Astrocyte of the cerebellum (primary cell): ENCODE results near the gene IRS2.

Experiments
- DNase-seq: peaks from one replicate; pipeline ENCODE4 v3.0.0-alpha.2; 2011; ENCODE audit warnings: low read depth
- H3K4me3 ChIP-seq: 2 replicates; pipeline ENCODE4 v1.5.1; 2011; ENCODE audit warnings: mild to moderate bottlenecking, low read depth, low read length, moderate library complexity
- CTCF ChIP-seq: IDR thresholded peaks from 2 replicates; pipeline ENCODE4 v1.5.1; 2012; ENCODE audit warnings: low read length, low read depth, moderate library complexity, mild to moderate bottlenecking; ENCODE audit errors: missing control alignments
- in situ Hi-C: cut with HindIII; loops from 2 replicates; pipeline ENCODE4 v1.10.0; 2017; ENCODE audit warnings: low sequenced_read_pairs

The IRS2 gene

GRCh38 chr13:109750221-109750775, 36.1 kb downstream of the IRS2 start:
- no peak for TF ChIP-seq CTCF
- in situ Hi-C loops: no loop called here
- H3K4me3 ChIP-seq: no peak overlapping the region
- no peak for DNase-seq

GRCh38 chr13:109749365-109749764, 37.0 kb downstream of the IRS2 start:
- no peak for TF ChIP-seq CTCF
- in situ Hi-C loops: no loop called here
- no peak overlapping the region for H3K4me3 ChIP-seq
- no peak for DNase-seq

GRCh38 chr13:109748677-109749076, 37.7 kb downstream of the IRS2 start:
- no peak for TF ChIP-seq CTCF
- DNase-seq: no peak
- in situ Hi-C loops: no loop called here
- no peak overlapping the region for H3K4me3 ChIP-seq

- in situ Hi-C loops: no loop called here
Measured at GRCh38 chr13:109747524-109747923, 38.9 kb downstream of the IRS2 start.

GRCh38 chr13:109746364-109746763, 40.0 kb downstream of the IRS2 start:
- in situ Hi-C loops: no loop called here
- no peak for TF ChIP-seq CTCF
- DNase-seq: no peak
- no peak overlapping the region for H3K4me3 ChIP-seq

More at GRCh38 chr13:109747524-109747923, 38.9 kb downstream of the IRS2 start:
- no peak for DNase-seq
- TF ChIP-seq CTCF: peak; percentile 23
- no peak overlapping the region for H3K4me3 ChIP-seq

- in situ Hi-C loops: no loop called here
- no peak overlapping the region for H3K4me3 ChIP-seq
- no peak for DNase-seq
- no peak for TF ChIP-seq CTCF
Measured at GRCh38 chr13:109745702-109746101, 40.7 kb downstream of the IRS2 start.

- no peak for DNase-seq
- in situ Hi-C loops: no loop called here
- H3K4me3 ChIP-seq: no peak overlapping the region
- no peak for TF ChIP-seq CTCF
Measured at GRCh38 chr13:109745060-109745459, 41.3 kb downstream of the IRS2 start.
